ENCODE measurements around the gene UBE3C. TPM values are rescaled to one million over a fixed set of nuclear protein-coding genes. Genes with fewer than 3 reads are reported as not detected.
A peak's percentile ranks its signal among the peaks of the same experiment; 100 is the strongest.

The UBE3C gene
- total and polyA plus RNA-seq, 2 donors (not counting 3 experiments of a cell fraction or from before 2014, with no cell fraction given), result 45.1 to 77.3 TPM

DNA sequence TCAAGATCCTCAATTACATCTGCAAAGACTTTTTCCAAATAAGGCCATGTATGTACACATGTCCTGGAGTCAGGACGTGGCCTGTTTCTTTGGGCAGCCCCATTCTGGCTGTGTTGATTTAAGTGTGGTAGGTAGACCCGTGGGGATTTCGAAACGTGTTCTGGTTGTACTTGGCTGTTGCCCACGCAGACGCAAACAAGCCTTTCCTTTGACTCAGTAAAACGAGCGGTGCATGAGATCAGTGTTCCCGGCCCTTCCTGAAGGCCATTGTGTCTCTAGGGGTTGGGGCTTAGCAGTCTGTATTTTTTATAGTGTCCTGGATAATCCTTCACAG is 133.2 kb downstream of the UBE3C start:
- Histone ChIP-seq H2AFZ (ENCODE audit: low read depth, low read length) (no peak overlapping the region), H3K27ac (ENCODE audit: insufficient read depth, low read depth, low read length) (no peak overlapping the region), H3K4me1 (ENCODE audit: control insufficient read depth, extremely low read depth, insufficient read depth, low read length) (peaks cover 8% of the 10 kb centered on the region), H3K9me1 (replicated peaks; ENCODE audit: control insufficient read depth, extremely low read depth, insufficient read depth, low read length) (no peaks in the 10 kb centered on the region), H3K4me3 (replicated peaks in 1 of 3; ENCODE audit: insufficient read depth in 1 of 3, low read depth in 1 of 3, low read length in 3 of 3) (no peak overlapping the region), H3K79me2 (ENCODE audit: control insufficient read depth, insufficient read depth, low read length) (no peaks in the 10 kb centered on the region), H3K9ac (replicated peaks; ENCODE audit: extremely low read depth, insufficient read depth, low read length) (no peak overlapping the region), H3K4me2 (ENCODE audit: insufficient read depth, low read length) (no peak overlapping the region), H3K27me3 (ENCODE audit: control insufficient read depth in 2 of 2, insufficient read depth in 2 of 2, low read length in 2 of 2) (no peaks in the 10 kb centered on the region), H3K36me3 (ENCODE audit: control insufficient read depth in 2 of 2, extremely low read depth in 1 of 2, insufficient read depth in 2 of 2, low read length in 2 of 2) (peaks cover 12 to 13% of the 10 kb centered on the region in 2 experiments), H4K20me1 (replicated peaks; ENCODE audit: control insufficient read depth, extremely low read depth, insufficient read depth, low read length) (no peaks in the 10 kb centered on the region), H3K9me3 (replicated peaks; ENCODE audit: control insufficient read depth, insufficient read depth, low read length) (no peaks in the 10 kb centered on the region)
- DNase-seq (ENCODE audit: low read depth, low spot score) (peak; percentile 79), FAIRE-seq (no peak)
- CTCF ChIA-PET, result interaction anchor here (1.0 to 1.6 kb wide), 5 partner anchors 10 to 300 kb away, joined by 3 to 5 read pairs (median 3); no protein-coding TSS in a partner anchor
- no peak for TF ChIP-seq POLR2AphosphoS5 (IDR thresholded peaks at IDR 0.05; ENCODE audit: insufficient read depth, low read depth, low read length)
- no peak for TF ChIP-seq POLR2A (IDR thresholded peaks at IDR 0.05; ENCODE audit: low read depth, low read length)
- TF ChIP-seq, protein P1, sequence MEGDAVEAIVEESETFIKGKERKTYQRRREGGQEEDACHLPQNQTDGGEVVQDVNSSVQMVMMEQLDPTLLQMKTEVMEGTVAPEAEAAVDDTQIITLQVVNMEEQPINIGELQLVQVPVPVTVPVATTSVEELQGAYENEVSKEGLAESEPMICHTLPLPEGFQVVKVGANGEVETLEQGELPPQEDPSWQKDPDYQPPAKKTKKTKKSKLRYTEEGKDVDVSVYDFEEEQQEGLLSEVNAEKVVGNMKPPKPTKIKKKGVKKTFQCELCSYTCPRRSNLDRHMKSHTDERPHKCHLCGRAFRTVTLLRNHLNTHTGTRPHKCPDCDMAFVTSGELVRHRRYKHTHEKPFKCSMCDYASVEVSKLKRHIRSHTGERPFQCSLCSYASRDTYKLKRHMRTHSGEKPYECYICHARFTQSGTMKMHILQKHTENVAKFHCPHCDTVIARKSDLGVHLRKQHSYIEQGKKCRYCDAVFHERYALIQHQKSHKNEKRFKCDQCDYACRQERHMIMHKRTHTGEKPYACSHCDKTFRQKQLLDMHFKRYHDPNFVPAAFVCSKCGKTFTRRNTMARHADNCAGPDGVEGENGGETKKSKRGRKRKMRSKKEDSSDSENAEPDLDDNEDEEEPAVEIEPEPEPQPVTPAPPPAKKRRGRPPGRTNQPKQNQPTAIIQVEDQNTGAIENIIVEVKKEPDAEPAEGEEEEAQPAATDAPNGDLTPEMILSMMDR (IDR thresholded peaks at IDR 0.05; ENCODE audit: extremely low read depth in 1 of 2, insufficient read depth in 1 of 2, low read depth in 1 of 2, low read length in 2 of 2), result no peak
- intact Hi-C loops (cut with micrococcal nuclease), result loop anchor here (2.0 to 5.0 kb wide), 2 partner anchors 363 to 1475 kb away; no protein-coding TSS in a partner anchor
- BruUV-seq (replicated peaks), result no TSS peak
- POLR2A ChIA-PET, result no interaction called here
- dilution Hi-C loops (cut with MboI; ENCODE audit: extremely low pct_ligation_motif_present, low sequenced_read_pairs), result no loop called here

DNA sequence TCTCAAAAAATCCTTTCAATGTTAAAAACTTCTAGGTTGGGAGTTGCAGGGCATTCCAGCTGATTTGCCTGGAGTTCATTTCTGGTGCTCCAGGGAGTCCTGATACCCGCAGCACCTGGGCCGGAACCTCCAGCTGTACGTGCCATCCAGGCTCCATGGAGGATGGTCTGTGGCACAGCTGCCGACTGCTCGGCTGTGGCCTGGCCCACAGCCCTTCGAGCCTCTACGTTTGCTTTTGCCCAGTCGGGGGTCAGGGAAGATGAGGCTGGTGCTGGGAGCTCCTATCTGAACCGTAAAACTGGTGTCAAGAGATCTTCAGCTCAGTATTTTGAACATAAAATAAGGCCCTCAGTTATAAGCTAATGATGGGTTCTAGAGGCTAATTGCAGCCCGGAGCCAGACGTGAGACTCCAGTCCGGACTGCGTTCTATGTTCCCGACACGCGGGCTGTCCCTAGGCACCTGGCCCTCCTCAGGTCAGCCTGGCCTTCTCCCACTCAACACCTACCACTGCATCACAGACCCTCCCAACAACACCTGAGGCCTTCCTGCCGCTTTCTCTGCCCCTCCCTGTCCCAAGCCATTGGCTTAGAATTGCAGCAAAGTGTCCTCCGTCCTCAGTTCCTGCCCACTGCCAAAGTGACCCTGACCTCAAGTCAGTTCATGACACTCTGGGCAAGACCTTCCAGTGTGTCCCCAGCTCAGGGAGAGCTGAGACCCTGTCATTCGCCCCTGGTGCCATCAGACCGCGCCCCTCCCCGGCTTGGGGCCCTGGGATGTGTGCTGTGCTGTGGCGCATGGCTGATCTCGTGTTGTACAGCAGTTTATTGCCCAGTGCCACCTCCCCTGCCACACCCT is 133.9 kb downstream of the UBE3C start:
- dilution Hi-C loops (cut with MboI; ENCODE audit: extremely low pct_ligation_motif_present, low sequenced_read_pairs), result no loop called here
- no peak overlapping the region for H3K4me3 ChIP-seq (replicated peaks in 1 of 3; ENCODE audit: insufficient read depth in 1 of 3, low read depth in 1 of 3, low read length in 3 of 3)
- FAIRE-seq (no peak), DNase-seq (ENCODE audit: low read depth, low spot score) (no peak)
- intact Hi-C loops (cut with micrococcal nuclease), result loop anchor here (1.0 to 5.0 kb wide), 5 partner anchors 43 to 1475 kb away; no protein-coding TSS in a partner anchor
- H3K27me3 ChIP-seq (ENCODE audit: control insufficient read depth in 2 of 2, insufficient read depth in 2 of 2, low read length in 2 of 2), result no peaks in the 10 kb centered on the region
- no peaks in the 10 kb centered on the region for H3K9me3 ChIP-seq (replicated peaks; ENCODE audit: control insufficient read depth, insufficient read depth, low read length)
- H3K9ac ChIP-seq (replicated peaks; ENCODE audit: extremely low read depth, insufficient read depth, low read length), result no peak overlapping the region
- no peak overlapping the region for H3K27ac ChIP-seq (ENCODE audit: insufficient read depth, low read depth, low read length)
- no TSS peak for BruUV-seq (replicated peaks)
- no peaks in the 10 kb centered on the region for H4K20me1 ChIP-seq (replicated peaks; ENCODE audit: control insufficient read depth, extremely low read depth, insufficient read depth, low read length)
- POLR2A ChIA-PET, result no interaction called here
- peaks cover 14% of the 10 kb centered on the region for H3K4me1 ChIP-seq (ENCODE audit: control insufficient read depth, extremely low read depth, insufficient read depth, low read length)
- CTCF ChIA-PET, result interaction anchor here (1.1 to 3.3 kb wide), 6 partner anchors 16 to 301 kb away, joined by 3 to 30 read pairs (median 4); no protein-coding TSS in a partner anchor
- no peak for TF ChIP-seq MYC (IDR thresholded peaks at IDR 0.05; ENCODE audit: low read depth, low read length)
- TF ChIP-seq GATA2 (IDR thresholded peaks at IDR 0.05; ENCODE audit: insufficient read depth, insufficient read length, low read depth, low read length), result no peak
- TF ChIP-seq MAX (IDR thresholded peaks at IDR 0.05; ENCODE audit: insufficient read depth, insufficient read length), result no peak
- TF ChIP-seq, protein P1 (IDR thresholded peaks at IDR 0.05; ENCODE audit: extremely low read depth in 1 of 2, insufficient read depth in 1 of 2, low read depth in 1 of 2, low read length in 2 of 2), result no peak
- TF ChIP-seq FOS (IDR thresholded peaks at IDR 0.05; ENCODE audit: borderline replicate concordance, insufficient read depth, low read length), result no peak
- no peak for TF ChIP-seq EZH2 (IDR thresholded peaks at IDR 0.05; ENCODE audit: borderline replicate concordance, low read depth, low read length, severe bottlenecking)
- TF ChIP-seq POLR2AphosphoS5 (IDR thresholded peaks at IDR 0.05; ENCODE audit: insufficient read depth, low read depth, low read length), result no peak
- no peak for TF ChIP-seq JUN (IDR thresholded peaks at IDR 0.05; ENCODE audit: borderline replicate concordance, insufficient read depth, insufficient read length, low read depth)
- no peak for TF ChIP-seq POLR2A (IDR thresholded peaks at IDR 0.05; ENCODE audit: low read depth, low read length)
- H3K4me2 ChIP-seq (ENCODE audit: insufficient read depth, low read length), result no peak overlapping the region
- H3K79me2 ChIP-seq (ENCODE audit: control insufficient read depth, insufficient read depth, low read length), result no peaks in the 10 kb centered on the region
- peaks cover 9 to 10% of the 10 kb centered on the region in 2 experiments for H3K36me3 ChIP-seq (ENCODE audit: control insufficient read depth in 2 of 2, extremely low read depth in 1 of 2, insufficient read depth in 2 of 2, low read length in 2 of 2)
- no peak overlapping the region for H2AFZ ChIP-seq (ENCODE audit: low read depth, low read length)
- H3K9me1 ChIP-seq (replicated peaks; ENCODE audit: control insufficient read depth, extremely low read depth, insufficient read depth, low read length), result no peaks in the 10 kb centered on the region

All from endothelial cell of umbilical vein (primary cell).